ENCODE data around the gene PTGIS.

The PTGIS gene

GRCh38 chr20:49496043-49496442, 71.9 kb downstream of the PTGIS start:
- no peak for DNase-seq

GRCh38 chr20:49490689-49491088, 77.2 kb downstream of the PTGIS start:
- no peak for DNase-seq

- no peak for DNase-seq
Measured at GRCh38 chr20:49489688-49490087, 78.2 kb downstream of the PTGIS start.

- no peak for DNase-seq
Measured at GRCh38 chr20:49486064-49486463, 81.9 kb downstream of the PTGIS start.

GRCh38 chr20:49485563-49485962, 82.4 kb downstream of the PTGIS start:
- DNase-seq = no peak

- peak; percentile 84 for DNase-seq
Measured at GRCh38 chr20:49484180-49485140, 83.5 kb downstream of the PTGIS start.

- DNase-seq = no peak
Measured at GRCh38 chr20:49483696-49484123, 84.2 kb downstream of the PTGIS start.

- DNase-seq = no peak
Measured at GRCh38 chr20:49483018-49483695, 84.8 kb downstream of the PTGIS start.

GRCh38 chr20:49482621-49483017, 85.3 kb downstream of the PTGIS start, which contains the start of gene KCNB1:
Gene KCNB1, minus strand, starts transcription at chr20:49482668. Its CDS starts 188 bp downstream, at chr20:49482480.
- peak; percentile 78 for DNase-seq

- no peak for DNase-seq
Measured at GRCh38 chr20:49482173-49482572, 85.8 kb downstream of the PTGIS start.

GRCh38 chr20:49481116-49481515, 86.8 kb downstream of the PTGIS start:
- DNase-seq = no peak

- DNase-seq = no peak
Measured at GRCh38 chr20:49480236-49480635, 87.7 kb downstream of the PTGIS start.

- no peak for DNase-seq
Measured at GRCh38 chr20:49479785-49480184, 88.2 kb downstream of the PTGIS start.

- DNase-seq = no peak
Measured at GRCh38 chr20:49478754-49479689, 88.9 kb downstream of the PTGIS start.

GRCh38 chr20:49478266-49478665, 89.7 kb downstream of the PTGIS start:
- no peak for DNase-seq

- DNase-seq = no peak
Measured at GRCh38 chr20:49477200-49477599, 90.7 kb downstream of the PTGIS start.

- DNase-seq = no peak
Measured at GRCh38 chr20:49476016-49476355, 92.0 kb downstream of the PTGIS start.

GRCh38 chr20:49475292-49476015, 92.5 kb downstream of the PTGIS start:
- DNase-seq = no peak

- DNase-seq = no peak
Measured at GRCh38 chr20:49471397-49471796, 96.5 kb downstream of the PTGIS start.

- no peak for DNase-seq
Measured at GRCh38 chr20:49470922-49471321, 97.0 kb downstream of the PTGIS start.

- no peak for DNase-seq
Measured at GRCh38 chr20:49469060-49469459, 98.9 kb downstream of the PTGIS start.

GRCh38 chr20:49468412-49468811, 99.5 kb downstream of the PTGIS start:
- DNase-seq = no peak

Measured in left hindlimb (tissue), 1 donor.